K562 (cell line): ENCODE results near the gene TRAPPC4. TPM values are rescaled to one million over a fixed set of nuclear protein-coding genes. Genes with fewer than 3 reads are reported as not detected.

Experiments used
- KLF13 ChIP-seq: fragments of 450-650 bp; IDR thresholded peaks from 2 replicates; pipeline ENCODE4 v1.6.1; 2016; ENCODE audit warnings: missing genetic modification characterization, low read depth, mild to moderate bottlenecking, missing compliant biosample characterization, moderate library complexity, borderline replicate concordance
- MEF2D ChIP-seq: conservative IDR thresholded peaks from 2 replicates; pipeline ENCODE4 v1.6.1; 2016; ENCODE audit warnings: low read depth, missing genetic modification characterization, missing compliant biosample characterization
- NFE2 ChIP-seq: IDR thresholded peaks from 2 replicates; pipeline ENCODE4 v1.6.1; 2014; ENCODE audit warnings: antibody characterized with exemption, low read depth
- TCF7 ChIP-seq: sonication (generic); IDR thresholded peaks from 2 replicates; pipeline ENCODE4 v1.6.1; 2016; ENCODE audit warnings: antibody characterized with exemption, borderline replicate concordance
- TRIM28 ChIP-seq: fragments of 450-650 bp; IDR thresholded peaks from 2 replicates; pipeline ENCODE4 v1.6.1; 2017
- ZC3H8 ChIP-seq: fragments of 450-650 bp; IDR thresholded peaks from 2 replicates; pipeline ENCODE4 v1.6.1; 2017
- ZNF12 ChIP-seq: sonication (generic); formaldehyde crosslinking; IDR thresholded peaks from 2 replicates; pipeline ENCODE4 v1.4.0; 2020; ENCODE audit warnings: mild to moderate bottlenecking, missing genetic modification reagents
- ZNF134 ChIP-seq: fragments of 250-450 bp; sonication (Bioruptor Pico); conservative IDR thresholded peaks from 2 replicates; pipeline ENCODE4 v1.4.0; 2020
- ZNF347 ChIP-seq: fragments of 450-650 bp; formaldehyde crosslinking; IDR thresholded peaks from 2 replicates; pipeline ENCODE4 v1.4.0; 2020; ENCODE audit warnings: low read depth, mild to moderate bottlenecking, moderate library complexity
- ZNF778 ChIP-seq: fragments of 450-650 bp; formaldehyde crosslinking; IDR thresholded peaks from 2 replicates; pipeline ENCODE4 v1.4.0; 2020; ENCODE audit warnings: mild to moderate bottlenecking, moderate library complexity
- polyA plus RNA-seq, 8 experiments: library from polyadenylated mRNA; depleted of rRNA in 4 of 8; stranded (reverse) in 5 of 8; unstranded in 3 of 8; fragments of >200 nt; fragmentation: Nextera tagmentation in 2 of 8; fragmentation: Illumina TruSeq in 1 of 8; extraction: Ambion mirVana in 2 of 8; extraction: Trizol in 1 of 8; gene quantifications; 2 replicates each; pipeline versions ENCODE4 v1.2.1 to v1.2.3, GENCODE V29; 2011 to 2014; ENCODE audit warnings: inconsistent platforms in 1 of 8, missing spikeins in 1 of 8
- total RNA-seq, 7 experiments: library from RNA; depleted of rRNA in 6 of 7; stranded (reverse); fragments of >200 nt in 6 of 7; fragmentation: Illumina TruSeq in 2 of 7; extraction: Trizol in 2 of 7; gene quantifications; 2 replicates each; pipeline versions ENCODE4 v1.2.1 to v1.2.3, GENCODE V29; 2011 to 2021; ENCODE audit warnings: low replicate concordance in 1 of 7
- TF ChIP-seq, protein P1 (sequence below): sonication (generic); formaldehyde crosslinking; IDR thresholded peaks from 2 replicates; pipeline ENCODE4 v1.8.0; 2022; ENCODE audit warnings: mild to moderate bottlenecking, missing genetic modification reagents
- TF ChIP-seq, protein P2 (sequence below): IDR thresholded peaks from 2 replicates; pipeline ENCODE4 v1.6.1; 2011; ENCODE audit warnings: borderline replicate concordance, low read depth, mild to moderate bottlenecking, moderate library complexity, low read length; ENCODE audit not compliant: insufficient read depth, poor library complexity, severe bottlenecking
- TF ChIP-seq, protein P3 (sequence below), 2 experiments: fragments of 450-650 bp; formaldehyde crosslinking in 1 of 2; IDR thresholded peaks; 2 replicates each; pipeline versions ENCODE4 v1.4.0 to v1.6.1; 2014 to 2020; ENCODE audit warnings: mild to moderate bottlenecking in 2 of 2, borderline replicate concordance in 1 of 2, low read depth in 1 of 2

The TRAPPC4 gene
- total and polyA plus RNA-seq, 9 of the 15 experiments (the other 6 are each of a cell fraction or from before 2014, with no cell fraction given) = 121 to 524 (median 142) TPM

DNA sequence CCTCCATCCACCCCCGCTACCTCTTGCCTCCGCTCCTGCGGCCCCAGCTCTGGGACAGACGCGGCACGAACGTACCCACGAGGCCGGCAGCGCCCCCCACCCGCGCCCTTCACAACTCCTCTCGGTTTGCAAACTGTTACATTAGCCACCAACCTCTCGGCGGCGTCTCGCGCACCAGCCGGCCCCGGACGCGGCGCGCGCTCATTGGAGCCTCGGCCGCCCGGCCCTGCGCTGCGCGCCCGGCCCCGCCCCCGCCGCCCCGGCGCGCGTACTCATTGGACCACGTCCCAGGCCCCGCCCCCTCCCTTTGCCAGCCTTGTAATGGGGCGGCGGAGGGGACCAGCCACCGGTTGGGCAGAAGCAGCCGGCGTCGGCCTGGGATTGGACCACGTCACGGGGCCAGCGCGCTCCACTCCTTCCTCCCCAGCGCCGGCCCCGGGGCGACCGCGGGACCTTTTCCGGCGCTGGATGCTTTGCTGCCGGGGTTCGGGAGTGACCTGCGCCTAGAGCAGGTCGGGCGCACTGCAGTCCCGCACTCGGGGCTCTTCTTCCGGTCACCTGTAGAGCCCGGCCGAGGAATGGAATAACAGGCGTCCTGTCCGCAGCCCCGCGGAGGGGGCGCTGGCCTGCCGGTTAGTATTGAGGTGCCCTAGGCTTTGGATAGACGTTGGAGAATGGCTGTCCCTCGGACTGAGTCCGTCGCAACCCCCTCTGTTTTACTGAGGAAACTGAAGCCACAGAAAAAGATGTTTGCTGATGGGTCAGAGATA, 38.6 kb downstream of the TRAPPC4 start, which contains the start of gene HYOU1 (continued):
- TF ChIP-seq TCF7 = no peak
- no peak for TF ChIP-seq NFE2
- TF ChIP-seq, protein P1, sequence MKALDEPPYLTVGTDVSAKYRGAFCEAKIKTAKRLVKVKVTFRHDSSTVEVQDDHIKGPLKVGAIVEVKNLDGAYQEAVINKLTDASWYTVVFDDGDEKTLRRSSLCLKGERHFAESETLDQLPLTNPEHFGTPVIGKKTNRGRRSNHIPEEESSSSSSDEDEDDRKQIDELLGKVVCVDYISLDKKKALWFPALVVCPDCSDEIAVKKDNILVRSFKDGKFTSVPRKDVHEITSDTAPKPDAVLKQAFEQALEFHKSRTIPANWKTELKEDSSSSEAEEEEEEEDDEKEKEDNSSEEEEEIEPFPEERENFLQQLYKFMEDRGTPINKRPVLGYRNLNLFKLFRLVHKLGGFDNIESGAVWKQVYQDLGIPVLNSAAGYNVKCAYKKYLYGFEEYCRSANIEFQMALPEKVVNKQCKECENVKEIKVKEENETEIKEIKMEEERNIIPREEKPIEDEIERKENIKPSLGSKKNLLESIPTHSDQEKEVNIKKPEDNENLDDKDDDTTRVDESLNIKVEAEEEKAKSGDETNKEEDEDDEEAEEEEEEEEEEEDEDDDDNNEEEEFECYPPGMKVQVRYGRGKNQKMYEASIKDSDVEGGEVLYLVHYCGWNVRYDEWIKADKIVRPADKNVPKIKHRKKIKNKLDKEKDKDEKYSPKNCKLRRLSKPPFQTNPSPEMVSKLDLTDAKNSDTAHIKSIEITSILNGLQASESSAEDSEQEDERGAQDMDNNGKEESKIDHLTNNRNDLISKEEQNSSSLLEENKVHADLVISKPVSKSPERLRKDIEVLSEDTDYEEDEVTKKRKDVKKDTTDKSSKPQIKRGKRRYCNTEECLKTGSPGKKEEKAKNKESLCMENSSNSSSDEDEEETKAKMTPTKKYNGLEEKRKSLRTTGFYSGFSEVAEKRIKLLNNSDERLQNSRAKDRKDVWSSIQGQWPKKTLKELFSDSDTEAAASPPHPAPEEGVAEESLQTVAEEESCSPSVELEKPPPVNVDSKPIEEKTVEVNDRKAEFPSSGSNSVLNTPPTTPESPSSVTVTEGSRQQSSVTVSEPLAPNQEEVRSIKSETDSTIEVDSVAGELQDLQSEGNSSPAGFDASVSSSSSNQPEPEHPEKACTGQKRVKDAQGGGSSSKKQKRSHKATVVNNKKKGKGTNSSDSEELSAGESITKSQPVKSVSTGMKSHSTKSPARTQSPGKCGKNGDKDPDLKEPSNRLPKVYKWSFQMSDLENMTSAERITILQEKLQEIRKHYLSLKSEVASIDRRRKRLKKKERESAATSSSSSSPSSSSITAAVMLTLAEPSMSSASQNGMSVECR (CRISPR knock-in tag) = peak; percentile 14; the same call in 1 of the 2 replicates
- no peak for TF ChIP-seq KLF13 (tag)
- no peak for TF ChIP-seq MEF2D
- TF ChIP-seq, protein P2, sequence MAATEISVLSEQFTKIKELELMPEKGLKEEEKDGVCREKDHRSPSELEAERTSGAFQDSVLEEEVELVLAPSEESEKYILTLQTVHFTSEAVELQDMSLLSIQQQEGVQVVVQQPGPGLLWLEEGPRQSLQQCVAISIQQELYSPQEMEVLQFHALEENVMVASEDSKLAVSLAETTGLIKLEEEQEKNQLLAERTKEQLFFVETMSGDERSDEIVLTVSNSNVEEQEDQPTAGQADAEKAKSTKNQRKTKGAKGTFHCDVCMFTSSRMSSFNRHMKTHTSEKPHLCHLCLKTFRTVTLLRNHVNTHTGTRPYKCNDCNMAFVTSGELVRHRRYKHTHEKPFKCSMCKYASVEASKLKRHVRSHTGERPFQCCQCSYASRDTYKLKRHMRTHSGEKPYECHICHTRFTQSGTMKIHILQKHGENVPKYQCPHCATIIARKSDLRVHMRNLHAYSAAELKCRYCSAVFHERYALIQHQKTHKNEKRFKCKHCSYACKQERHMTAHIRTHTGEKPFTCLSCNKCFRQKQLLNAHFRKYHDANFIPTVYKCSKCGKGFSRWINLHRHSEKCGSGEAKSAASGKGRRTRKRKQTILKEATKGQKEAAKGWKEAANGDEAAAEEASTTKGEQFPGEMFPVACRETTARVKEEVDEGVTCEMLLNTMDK = no peak
- no peak for TF ChIP-seq ZNF347 (CRISPR knock-in tag)
- TF ChIP-seq ZNF12 (CRISPR knock-in tag) = no peak
- no peak for TF ChIP-seq ZNF778 (CRISPR knock-in tag)
- TF ChIP-seq ZC3H8 = no peak
- TF ChIP-seq, protein P3, sequence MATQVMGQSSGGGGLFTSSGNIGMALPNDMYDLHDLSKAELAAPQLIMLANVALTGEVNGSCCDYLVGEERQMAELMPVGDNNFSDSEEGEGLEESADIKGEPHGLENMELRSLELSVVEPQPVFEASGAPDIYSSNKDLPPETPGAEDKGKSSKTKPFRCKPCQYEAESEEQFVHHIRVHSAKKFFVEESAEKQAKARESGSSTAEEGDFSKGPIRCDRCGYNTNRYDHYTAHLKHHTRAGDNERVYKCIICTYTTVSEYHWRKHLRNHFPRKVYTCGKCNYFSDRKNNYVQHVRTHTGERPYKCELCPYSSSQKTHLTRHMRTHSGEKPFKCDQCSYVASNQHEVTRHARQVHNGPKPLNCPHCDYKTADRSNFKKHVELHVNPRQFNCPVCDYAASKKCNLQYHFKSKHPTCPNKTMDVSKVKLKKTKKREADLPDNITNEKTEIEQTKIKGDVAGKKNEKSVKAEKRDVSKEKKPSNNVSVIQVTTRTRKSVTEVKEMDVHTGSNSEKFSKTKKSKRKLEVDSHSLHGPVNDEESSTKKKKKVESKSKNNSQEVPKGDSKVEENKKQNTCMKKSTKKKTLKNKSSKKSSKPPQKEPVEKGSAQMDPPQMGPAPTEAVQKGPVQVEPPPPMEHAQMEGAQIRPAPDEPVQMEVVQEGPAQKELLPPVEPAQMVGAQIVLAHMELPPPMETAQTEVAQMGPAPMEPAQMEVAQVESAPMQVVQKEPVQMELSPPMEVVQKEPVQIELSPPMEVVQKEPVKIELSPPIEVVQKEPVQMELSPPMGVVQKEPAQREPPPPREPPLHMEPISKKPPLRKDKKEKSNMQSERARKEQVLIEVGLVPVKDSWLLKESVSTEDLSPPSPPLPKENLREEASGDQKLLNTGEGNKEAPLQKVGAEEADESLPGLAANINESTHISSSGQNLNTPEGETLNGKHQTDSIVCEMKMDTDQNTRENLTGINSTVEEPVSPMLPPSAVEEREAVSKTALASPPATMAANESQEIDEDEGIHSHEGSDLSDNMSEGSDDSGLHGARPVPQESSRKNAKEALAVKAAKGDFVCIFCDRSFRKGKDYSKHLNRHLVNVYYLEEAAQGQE (IDR thresholded peaks at IDR 0.05; ENCODE audit: borderline replicate concordance) = no peak
- TF ChIP-seq, protein P3 (CRISPR knock-in tag; IDR thresholded peaks at IDR 0.05; ENCODE audit: low read depth) = peak; percentile 32; the same call in 1 of the 2 replicates
- no peak for TF ChIP-seq ZNF134 (CRISPR knock-in tag)
- no peak for TF ChIP-seq TRIM28
